Muscle layer of colon (tissue), 2 donors: ENCODE measurements around the gene CDCA5.
A peak's percentile ranks its signal among the peaks of the same experiment; 100 is the strongest.

Experiments
- H3K27ac ChIP-seq: one replicate; pipeline ENCODE4 v1.7.0; 2013; ENCODE audit warnings: low read depth, mild to moderate bottlenecking, low read length, moderate library complexity
- H3K27me3 ChIP-seq, 2 donors: one replicate each; pipeline ENCODE4 v1.7.0; 2013; ENCODE audit warnings: low read length in 2 of 2, mild to moderate bottlenecking in 2 of 2; ENCODE audit not compliant: insufficient read depth in 2 of 2, control insufficient read depth in 1 of 2
- H3K36me3 ChIP-seq: one replicate; pipeline ENCODE4 v1.7.0; 2013; ENCODE audit warnings: mild to moderate bottlenecking, low read length; ENCODE audit not compliant: insufficient read depth
- H3K4me1 ChIP-seq: one replicate; pipeline ENCODE4 v1.7.0; 2013; ENCODE audit warnings: mild to moderate bottlenecking, low read length; ENCODE audit not compliant: insufficient read depth
- H3K4me3 ChIP-seq, 2 donors: one replicate each; pipeline ENCODE4 v1.7.0; 2013; ENCODE audit warnings: low read length in 2 of 2, low read depth in 1 of 2, mild to moderate bottlenecking in 1 of 2, moderate library complexity in 1 of 2
- H3K9ac ChIP-seq: one replicate; pipeline ENCODE4 v1.7.0; 2013; ENCODE audit warnings: low read length
- H3K9me3 ChIP-seq: one replicate; pipeline ENCODE4 v1.7.0; 2013; ENCODE audit warnings: mild to moderate bottlenecking, low read length
- donor health status: abdominal sarcoma.
- donor health status: Adenocarcinoma of cecum.

Gene CDCA5

DNA sequence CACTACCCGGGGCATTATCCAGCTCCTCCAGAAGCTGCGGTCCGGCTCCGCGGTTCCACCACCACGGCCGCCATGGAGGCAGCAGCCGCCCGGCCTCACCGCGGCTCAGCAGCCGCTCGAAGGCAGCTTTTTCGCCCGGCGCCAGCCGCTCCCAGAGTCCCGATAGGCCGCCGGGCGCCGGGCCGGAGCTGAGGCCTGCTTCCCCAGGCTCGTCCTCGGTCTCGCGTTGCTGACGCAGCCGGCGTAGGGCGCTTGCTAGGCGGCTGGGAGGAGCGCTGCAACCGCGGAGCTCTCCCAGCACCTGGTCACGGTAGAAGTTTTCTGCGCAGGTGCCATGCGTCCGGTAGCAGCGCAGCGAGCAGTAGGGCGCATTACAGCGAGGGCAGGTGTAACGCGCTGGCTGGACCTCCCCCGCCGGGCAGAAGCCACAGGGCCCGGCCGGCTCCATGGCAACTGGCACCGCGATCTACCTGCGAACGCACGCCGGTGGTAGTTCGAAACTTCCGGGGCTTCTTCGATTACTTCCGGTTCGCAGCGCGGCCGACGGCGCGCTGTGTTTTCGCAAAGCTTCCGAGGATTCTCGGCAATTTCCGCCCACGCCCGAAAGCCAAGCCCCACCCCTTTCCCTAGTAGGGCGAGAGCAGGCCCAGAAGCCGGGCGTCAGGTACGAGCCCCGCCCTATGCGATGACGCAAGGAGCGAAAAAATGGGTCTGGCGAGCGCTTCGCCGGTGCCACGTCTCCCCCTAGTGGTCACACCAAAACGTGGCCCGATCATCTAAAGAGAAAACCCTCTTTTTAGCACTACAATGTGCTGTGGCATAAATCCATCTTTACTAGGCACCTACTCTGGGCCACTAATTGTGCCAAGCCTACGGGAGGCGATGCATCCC, 33.6 kb upstream of the CDCA5 start, which contains the start of gene ZNHIT2:
TSS of gene ZNHIT2 (minus strand) at position 496 of the 891 bp plus-strand sequence. CDS start at position 448, 48 bp downstream.
- Histone ChIP-seq H3K4me3 (peak within 1 kb of the TSS; percentile 66 to 91), H3K36me3 (peaks cover 26% of the 10 kb centered on the region), H3K9ac (peak within 1 kb of the TSS; percentile 59), H3K4me1 (peaks cover 34% of the 10 kb centered on the region), H3K27me3 (peaks cover 0 to 6% of the 10 kb centered on the region in 2 donors), H3K27ac (peak within 1 kb of the TSS; percentile 92), H3K9me3 (no peaks in the 10 kb centered on the region)

DNA sequence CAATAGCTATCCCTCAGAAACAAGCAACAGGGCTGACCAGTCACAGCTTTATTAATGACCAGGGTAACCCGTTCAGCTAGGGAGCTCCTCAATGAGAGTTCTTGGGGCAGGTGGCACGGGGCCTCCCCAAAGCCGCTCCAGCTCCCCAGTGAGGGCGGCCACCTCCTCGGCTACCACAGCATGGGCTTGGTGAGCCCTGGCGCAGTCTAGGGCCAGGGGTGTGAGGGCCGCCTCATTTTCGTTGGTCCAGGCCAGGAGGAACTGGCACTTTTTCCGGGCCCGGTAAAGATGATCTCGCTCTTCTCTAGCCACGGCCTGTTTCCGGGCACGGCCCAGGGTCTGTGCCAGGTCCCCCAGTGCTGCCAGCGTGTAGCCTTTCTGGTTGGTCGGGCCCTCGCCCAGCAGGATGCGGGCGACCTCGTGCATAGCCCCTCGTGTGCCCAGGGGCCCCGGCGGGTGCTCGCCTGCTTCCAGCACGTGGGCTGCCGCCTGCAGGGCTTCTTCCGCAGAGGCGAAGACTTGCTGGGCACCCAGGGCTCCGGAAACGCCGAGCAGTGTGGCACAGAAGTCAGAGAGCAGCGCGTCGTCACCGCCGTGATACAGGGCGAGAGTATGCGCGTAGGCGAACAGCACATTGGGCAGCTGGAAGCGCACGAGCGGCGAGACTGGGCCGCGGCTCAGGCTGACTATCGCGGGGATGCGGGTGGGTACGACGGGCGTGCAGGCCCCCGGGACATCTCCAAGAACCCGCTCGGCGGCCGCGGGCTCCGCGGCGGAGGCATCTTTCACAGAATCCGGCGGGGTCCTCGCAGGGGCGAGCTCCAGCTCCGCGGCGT, 32.7 kb upstream of the CDCA5 start:
- H3K36me3 ChIP-seq = peaks cover 26% of the 10 kb centered on the region
- no peaks in the 10 kb centered on the region for H3K9me3 ChIP-seq
- H3K4me1 ChIP-seq = peaks cover 37% of the 10 kb centered on the region
- H3K9ac ChIP-seq = peak overlapping the region; percentile 59
- H3K4me3 ChIP-seq = peak overlapping the region; percentile 66 to 91
- peaks cover 0 to 6% of the 10 kb centered on the region in 2 donors for H3K27me3 ChIP-seq
- H3K27ac ChIP-seq = peak overlapping the region; percentile 92

DNA sequence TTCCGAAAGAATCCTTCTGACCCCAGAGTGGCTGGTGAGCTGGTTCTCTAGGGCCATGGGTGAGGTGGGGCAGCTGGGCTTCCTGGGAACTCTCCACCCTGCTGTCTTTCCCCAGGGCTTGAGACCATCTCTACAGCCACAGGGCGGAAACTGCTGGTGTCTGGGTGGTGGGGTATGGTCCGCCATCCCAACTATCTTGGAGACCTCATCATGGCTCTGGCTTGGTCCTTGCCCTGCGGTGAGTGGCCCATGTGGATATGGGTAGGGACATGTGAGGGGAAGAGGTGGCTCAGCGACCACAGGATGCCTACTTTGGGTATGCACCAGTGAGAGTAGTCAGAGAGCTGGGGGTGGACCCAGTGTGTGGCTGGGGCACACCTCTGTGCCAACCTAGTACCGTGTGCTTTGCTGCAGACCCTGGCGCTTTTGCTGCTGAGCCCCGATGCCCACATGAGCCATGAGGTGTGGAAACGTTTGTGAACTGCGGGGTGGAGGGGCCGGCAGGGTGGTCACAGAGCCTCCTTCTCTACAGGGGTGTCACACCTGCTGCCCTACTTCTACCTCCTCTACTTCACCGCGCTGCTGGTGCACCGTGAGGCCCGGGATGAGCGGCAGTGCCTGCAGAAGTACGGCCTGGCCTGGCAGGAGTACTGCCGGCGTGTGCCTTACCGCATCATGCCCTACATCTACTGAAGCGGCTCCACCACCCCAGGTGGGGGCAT, 31.7 kb upstream of the CDCA5 start:
- no peak overlapping the region for H3K9ac ChIP-seq
- peaks cover 0 to 6% of the 10 kb centered on the region in 2 donors for H3K27me3 ChIP-seq
- H3K4me3 ChIP-seq = no peak overlapping the region
- peaks cover 37% of the 10 kb centered on the region for H3K4me1 ChIP-seq
- H3K9me3 ChIP-seq = no peaks in the 10 kb centered on the region
- peaks cover 20% of the 10 kb centered on the region for H3K36me3 ChIP-seq
- H3K27ac ChIP-seq = no peak overlapping the region

DNA sequence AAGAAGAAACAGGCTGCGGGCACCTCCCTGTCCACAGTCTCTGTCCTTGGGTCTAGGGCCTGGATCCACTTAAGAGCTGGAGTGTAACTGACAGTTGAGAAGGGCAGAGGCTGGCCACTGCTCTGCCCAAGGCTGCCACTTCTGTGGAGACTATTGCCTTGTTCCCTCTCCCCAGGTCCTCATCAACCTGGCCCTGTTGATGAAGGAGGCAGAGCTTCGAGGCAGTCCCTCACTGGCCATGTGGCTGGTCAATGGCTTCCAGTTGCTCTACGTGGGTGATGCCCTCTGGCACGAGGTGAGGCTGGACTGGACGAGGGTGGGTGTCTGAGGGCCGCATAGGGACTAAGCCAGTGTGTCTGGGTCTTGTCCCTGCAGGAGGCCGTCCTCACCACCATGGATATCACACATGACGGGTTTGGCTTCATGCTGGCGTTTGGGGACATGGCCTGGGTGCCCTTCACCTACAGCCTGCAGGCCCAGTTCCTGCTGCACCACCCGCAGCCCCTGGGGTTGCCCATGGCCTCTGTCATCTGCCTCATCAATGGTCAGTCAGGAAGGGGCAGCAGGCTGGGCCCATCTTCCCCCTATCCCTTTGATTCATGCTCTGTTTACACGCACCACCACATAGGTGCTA, 30.8 kb upstream of the CDCA5 start:
- peaks cover 11% of the 10 kb centered on the region for H3K36me3 ChIP-seq
- no peak overlapping the region for H3K27ac ChIP-seq
- H3K27me3 ChIP-seq = peaks cover 0 to 6% of the 10 kb centered on the region in 2 donors
- H3K4me1 ChIP-seq = peaks cover 43% of the 10 kb centered on the region
- H3K9me3 ChIP-seq = no peaks in the 10 kb centered on the region
- no peak overlapping the region for H3K9ac ChIP-seq
- no peak overlapping the region for H3K4me3 ChIP-seq

DNA sequence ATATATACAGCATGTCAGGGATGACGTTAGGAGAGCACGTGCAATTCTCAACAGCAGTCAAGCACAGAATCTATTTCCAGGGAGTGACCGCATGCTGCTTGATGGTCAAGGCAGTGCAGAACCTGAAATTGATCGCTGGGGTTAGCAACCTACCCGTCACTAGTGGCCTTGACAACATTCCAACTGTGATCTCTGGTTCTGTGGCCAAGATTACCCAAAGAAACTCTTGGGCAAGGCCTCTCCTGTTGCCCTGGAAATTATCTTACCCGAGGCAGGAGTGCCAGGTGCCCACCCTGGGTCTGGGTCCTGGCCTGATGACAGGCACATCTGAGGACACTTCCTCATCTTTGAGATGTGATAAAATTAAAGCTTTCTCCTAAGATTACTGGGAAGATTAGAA, 30.0 kb upstream of the CDCA5 start:
- Histone ChIP-seq H3K4me3 (no peak overlapping the region), H3K27ac (no peak overlapping the region), H3K4me1 (peaks cover 43% of the 10 kb centered on the region)

DNA sequence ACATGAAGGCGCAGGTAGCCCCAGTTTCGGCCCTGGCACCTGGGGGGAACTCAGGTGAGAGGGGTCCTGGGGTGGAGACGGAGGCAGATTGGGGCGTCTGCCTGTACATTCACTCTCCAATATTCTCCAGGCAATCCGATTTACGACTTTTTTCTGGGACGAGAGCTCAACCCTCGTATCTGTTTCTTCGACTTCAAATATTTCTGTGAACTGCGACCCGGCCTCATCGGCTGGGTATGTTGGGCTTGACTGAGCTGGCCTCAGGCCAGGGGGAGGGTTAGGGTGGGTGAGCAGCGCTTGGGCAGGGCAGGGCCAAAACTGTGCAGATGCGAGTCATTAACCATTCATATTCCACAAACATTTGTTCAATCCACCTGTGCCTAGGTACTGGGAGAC, 29.5 kb upstream of the CDCA5 start:
- H3K9me3 ChIP-seq = no peaks in the 10 kb centered on the region
- H3K27ac ChIP-seq = no peak overlapping the region
- peaks cover 11% of the 10 kb centered on the region for H3K36me3 ChIP-seq
- H3K4me1 ChIP-seq = peaks cover 43% of the 10 kb centered on the region
- peak overlapping the region in 1 of 2 donors; percentile 63 for H3K4me3 ChIP-seq
- H3K27me3 ChIP-seq = peaks cover 0 to 6% of the 10 kb centered on the region in 2 donors
- no peak overlapping the region for H3K9ac ChIP-seq

More for the DNA sequence above, 30.0 kb upstream of the CDCA5 start:
- H3K36me3 ChIP-seq = peaks cover 13% of the 10 kb centered on the region
- H3K9ac ChIP-seq = no peak overlapping the region
- peaks cover 0 to 6% of the 10 kb centered on the region in 2 donors for H3K27me3 ChIP-seq
- no peaks in the 10 kb centered on the region for H3K9me3 ChIP-seq

DNA sequence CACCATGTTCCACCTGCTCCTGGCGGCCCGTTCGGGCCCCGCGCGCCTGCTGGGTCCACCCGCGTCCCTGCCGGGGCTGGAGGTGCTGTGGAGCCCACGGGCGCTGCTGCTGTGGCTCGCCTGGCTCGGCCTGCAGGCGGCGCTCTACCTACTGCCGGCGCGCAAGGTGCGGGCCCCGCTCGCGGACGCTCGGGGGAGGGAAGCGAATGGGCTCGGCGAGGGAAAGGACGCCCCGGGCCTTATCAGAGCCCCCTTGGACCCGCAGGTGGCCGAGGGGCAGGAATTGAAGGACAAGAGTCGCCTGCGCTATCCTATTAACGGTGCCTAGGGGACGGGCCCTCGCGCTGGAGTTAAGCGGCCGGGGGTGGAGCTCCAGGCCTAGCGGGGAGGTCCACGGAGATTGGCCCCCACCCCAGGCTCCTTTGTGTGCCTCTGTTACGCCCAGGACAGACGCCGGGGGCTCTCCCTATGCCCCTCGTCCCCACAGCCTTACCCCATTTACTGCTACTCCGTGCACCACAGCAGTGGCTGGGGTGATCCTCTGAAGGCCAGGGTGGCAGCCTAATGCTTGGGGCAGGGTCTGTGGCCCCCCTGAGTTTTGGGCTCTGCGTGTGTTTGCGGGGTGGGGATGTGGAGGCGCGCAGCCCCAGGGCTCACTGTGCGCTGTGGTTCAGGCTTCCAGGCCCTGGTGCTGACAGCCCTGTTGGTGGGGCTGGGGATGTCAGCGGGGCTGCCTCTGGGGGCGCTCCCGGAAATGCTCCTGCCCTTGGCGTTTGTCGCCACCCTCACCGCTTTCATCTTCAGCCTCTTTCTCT, 28.9 kb upstream of the CDCA5 start:
- peak overlapping the region; percentile 63 to 66 for H3K4me3 ChIP-seq
- no peaks in the 10 kb centered on the region for H3K9me3 ChIP-seq
- peak overlapping the region; percentile 44 for H3K9ac ChIP-seq
- peaks cover 0 to 6% of the 10 kb centered on the region in 2 donors for H3K27me3 ChIP-seq
- H3K4me1 ChIP-seq = peaks cover 43% of the 10 kb centered on the region
- H3K27ac ChIP-seq = peak overlapping the region; percentile 59
- H3K36me3 ChIP-seq = peaks cover 10% of the 10 kb centered on the region

DNA sequence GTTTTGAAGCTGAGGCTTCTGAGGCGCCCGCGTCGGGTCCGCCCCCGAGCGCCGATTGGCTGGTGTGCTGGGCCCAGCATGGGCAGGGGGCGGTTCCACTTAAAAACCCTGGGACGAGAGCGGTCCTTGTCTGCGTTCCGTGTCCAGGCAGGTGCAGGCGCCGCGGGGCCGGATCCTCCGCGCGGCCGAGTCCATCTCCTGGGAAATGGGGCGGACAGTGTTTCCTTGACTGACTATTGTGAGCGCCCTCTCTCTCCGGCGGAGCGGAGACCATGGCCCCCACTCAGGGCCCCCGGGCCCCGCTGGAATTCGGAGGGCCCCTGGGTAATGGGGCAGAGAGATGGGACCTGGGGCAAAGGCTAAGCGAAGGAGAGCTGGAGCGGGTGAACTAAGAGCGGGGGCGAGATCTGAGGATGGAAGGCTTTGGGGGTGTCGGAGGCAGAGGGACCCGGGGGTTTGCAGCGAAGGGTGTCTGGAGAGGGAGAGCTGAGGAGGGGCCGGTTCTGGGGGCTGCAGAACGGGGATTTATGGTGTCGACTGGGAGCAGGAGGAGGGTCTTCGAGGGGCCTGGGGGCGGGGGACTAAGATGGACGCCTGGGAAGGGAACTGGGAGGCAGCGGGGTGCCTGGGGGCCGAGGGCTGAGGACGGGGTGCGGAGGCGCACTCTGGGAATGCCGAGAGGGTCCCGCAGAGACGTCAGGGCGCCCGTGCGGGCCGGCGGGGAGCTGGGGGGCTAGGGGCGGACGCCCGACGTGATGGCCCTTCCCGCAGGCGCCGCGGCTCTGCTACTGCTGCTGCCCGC, 28.1 kb upstream of the CDCA5 start, which contains the start of gene TM7SF2:
TSS of gene TM7SF2 (plus strand) at position 129 of the 802 bp plus-strand sequence. CDS start at position 273, 144 bp downstream.
- Histone ChIP-seq H3K9ac (peak within 1 kb of the TSS; percentile 44), H3K4me1 (peaks cover 42% of the 10 kb centered on the region), H3K27ac (peak within 1 kb of the TSS; percentile 59), H3K4me3 (peak within 1 kb of the TSS; percentile 63 to 66), H3K36me3 (peaks cover 10% of the 10 kb centered on the region), H3K9me3 (no peaks in the 10 kb centered on the region), H3K27me3 (peaks cover 0 to 6% of the 10 kb centered on the region in 2 donors)

DNA sequence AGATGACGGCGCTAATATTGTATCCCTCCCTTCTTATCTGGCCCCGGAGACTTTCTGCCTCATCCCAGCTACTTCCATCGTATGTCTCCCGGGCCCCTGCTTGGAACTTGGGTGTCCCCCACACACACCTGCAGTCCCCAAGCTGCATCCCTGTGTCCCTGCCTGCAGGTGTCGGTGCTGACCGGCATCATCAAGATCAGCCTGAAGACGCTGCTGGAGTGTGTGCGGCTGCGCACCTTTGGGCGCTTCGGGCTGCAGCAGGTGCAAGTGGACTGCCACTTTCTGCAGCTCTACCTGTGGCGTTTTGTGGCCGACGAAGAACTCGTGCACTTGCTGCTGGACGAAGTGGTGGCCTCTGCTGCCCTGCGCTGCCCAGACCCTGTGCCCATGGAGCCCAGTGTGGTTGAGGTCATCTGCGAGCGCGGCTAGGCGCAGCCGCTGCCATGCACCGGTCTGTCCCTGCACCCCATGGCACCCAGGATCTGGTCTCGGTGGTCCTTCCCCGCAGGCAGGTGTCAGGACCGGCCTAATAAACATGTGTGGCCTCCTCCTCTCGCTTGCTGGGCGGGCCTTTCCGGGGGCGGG, 27.4 kb upstream of the CDCA5 start:
- peaks cover 10% of the 10 kb centered on the region for H3K36me3 ChIP-seq
- H3K4me1 ChIP-seq = peaks cover 35% of the 10 kb centered on the region
- peak overlapping the region; percentile 35 for H3K27ac ChIP-seq
- H3K9me3 ChIP-seq = no peaks in the 10 kb centered on the region
- no peak overlapping the region for H3K4me3 ChIP-seq
- H3K27me3 ChIP-seq = peaks cover 0 to 6% of the 10 kb centered on the region in 2 donors
- H3K9ac ChIP-seq = no peak overlapping the region
